ENCODE results near the gene PKP3.
A peak's percentile ranks its signal among the peaks of the same experiment; 100 is the strongest.
"Not testable (repeated sequence)": the region's sequence is repeated elsewhere in the genome, so short reads cannot be mapped to it uniquely, and the experiment has no call there.

The PKP3 gene

GRCh38 chr11:362642-363442 is 31.2 kb upstream of the PKP3 start:
- H3K4me3 ChIP-seq (ENCODE audit: low read length), result no peak overlapping the region

GRCh38 chr11:363443-363805 is 30.6 kb upstream of the PKP3 start:
- DNase-seq (ENCODE audit: low read depth, low spot score); H3K4me3 ChIP-seq (ENCODE audit: low read length): not testable (repeated sequence)

More at GRCh38 chr11:362642-363442, 31.2 kb upstream of the PKP3 start:
- DNase-seq (ENCODE audit: low read depth, low spot score), result no peak

- no peak for DNase-seq (ENCODE audit: low read depth, low spot score)
- no peak overlapping the region for H3K4me3 ChIP-seq (ENCODE audit: low read length)
These were observed 29.9 kb upstream of the PKP3 start for GRCh38 chr11:363948-364761.

GRCh38 chr11:364991-365725 is 28.9 kb upstream of the PKP3 start:
- H3K4me3 ChIP-seq (ENCODE audit: low read length), result no peak overlapping the region
- DNase-seq (ENCODE audit: low read depth, low spot score), result no peak

- no peak for DNase-seq (ENCODE audit: low read depth, low spot score)
- no peak overlapping the region for H3K4me3 ChIP-seq (ENCODE audit: low read length)
These were observed 28.2 kb upstream of the PKP3 start for GRCh38 chr11:365831-366230.

GRCh38 chr11:367956-368413 is 26.0 kb upstream of the PKP3 start:
- no peak for DNase-seq (ENCODE audit: low read depth, low spot score)
- no peak overlapping the region for H3K4me3 ChIP-seq (ENCODE audit: low read length)

GRCh38 chr11:368414-369335 is 25.3 kb upstream of the PKP3 start:
- no peak for DNase-seq (ENCODE audit: low read depth, low spot score)
- no peak overlapping the region for H3K4me3 ChIP-seq (ENCODE audit: low read length)

GRCh38 chr11:369336-370018 is 24.5 kb upstream of the PKP3 start, which contains the start of gene B4GALNT4:
Gene B4GALNT4 (plus strand): TSS chr11:369499. CDS start chr11:369804, 305 bp downstream.
- peak within 1 kb of the TSS; percentile 11; the same call in 1 of the 2 replicates for H3K4me3 ChIP-seq (ENCODE audit: low read length)

GRCh38 chr11:370070-370941 is 23.7 kb upstream of the PKP3 start:
- H3K4me3 ChIP-seq (ENCODE audit: low read length), result peak overlapping the region; percentile 11; the same call in 1 of the 2 replicates

More at GRCh38 chr11:369336-370018, 24.5 kb upstream of the PKP3 start, which contains the start of gene B4GALNT4:
- no peak for DNase-seq (ENCODE audit: low read depth, low spot score)

GRCh38 chr11:371051-371450 is 23.0 kb upstream of the PKP3 start:
- H3K4me3 ChIP-seq (ENCODE audit: low read length), result no peak overlapping the region
- no peak for DNase-seq (ENCODE audit: low read depth, low spot score)

More at GRCh38 chr11:370070-370941, 23.7 kb upstream of the PKP3 start:
- no peak for DNase-seq (ENCODE audit: low read depth, low spot score)

- H3K4me3 ChIP-seq (ENCODE audit: low read length), result no peak overlapping the region
- DNase-seq (ENCODE audit: low read depth, low spot score), result no peak
These were observed 22.1 kb upstream of the PKP3 start for GRCh38 chr11:371716-372590.

GRCh38 chr11:372809-373715 is 20.9 kb upstream of the PKP3 start:
- H3K4me3 ChIP-seq (ENCODE audit: low read length), result no peak overlapping the region
- no peak for DNase-seq (ENCODE audit: low read depth, low spot score)

GRCh38 chr11:373716-374551 is 20.1 kb upstream of the PKP3 start:
- no peak for DNase-seq (ENCODE audit: low read depth, low spot score)
- no peak overlapping the region for H3K4me3 ChIP-seq (ENCODE audit: low read length)

Measured in Jurkat, Clone E6-1 (cell line).